Type B pancreatic cell (in vitro differentiated cells): ENCODE measurements around the gene ARHGAP8. TPM values are rescaled to one million over a fixed set of nuclear protein-coding genes. Genes with fewer than 3 reads are reported as not detected.

Experiments
- DNase-seq: peaks from one replicate; pipeline ENCODE4 v3.0.0; 2021; ENCODE audit warnings: mixed read lengths; ENCODE audit not compliant: unreplicated experiment; ENCODE audit errors: extremely low spot score
- H3K27ac Mint-ChIP-seq: 2 replicates; pipeline ENCODE4 v1.8.0; 2021; ENCODE audit warnings: mild to moderate bottlenecking, mixed read lengths
- H3K27me3 Mint-ChIP-seq: 2 replicates; pipeline ENCODE4 v1.8.0; 2021; ENCODE audit warnings: mixed read lengths
- H3K36me3 Mint-ChIP-seq: 2 replicates; pipeline ENCODE4 v1.8.0; 2021; ENCODE audit warnings: mixed read lengths
- H3K4me1 Mint-ChIP-seq: one replicate; pipeline ENCODE4 v1.8.0; 2021; ENCODE audit warnings: mixed read lengths; ENCODE audit not compliant: unreplicated experiment
- H3K4me3 Mint-ChIP-seq: 2 replicates; pipeline ENCODE4 v1.8.0; 2021; ENCODE audit warnings: mild to moderate bottlenecking, mixed read lengths
- H3K9me3 Mint-ChIP-seq: 2 replicates; pipeline ENCODE4 v1.8.0; 2021; ENCODE audit warnings: mixed read lengths
- CTCF ChIP-seq: fragments of 200-600 bp; sonication (generic); conservative IDR thresholded peaks from 2 replicates; pipeline ENCODE4 v1.5.0; 2021; ENCODE audit warnings: antibody characterized with exemption, mild to moderate bottlenecking
- total RNA-seq: library from RNA; stranded (reverse); gene quantifications from 2 replicates; pipeline ENCODE4 v1.2.1, GENCODE V29; 2021; ENCODE audit warnings: low replicate concordance

The ARHGAP8 gene
- total RNA-seq, 1 donor from 2014 or later, result 18.0 TPM

- no peak overlapping the region for H3K27ac Mint-ChIP-seq
- TF ChIP-seq CTCF, result no peak
- peaks cover under 1% of the 10 kb centered on the region for H3K4me1 Mint-ChIP-seq
- no peak overlapping the region for H3K4me3 Mint-ChIP-seq
- no peaks in the 10 kb centered on the region for H3K27me3 Mint-ChIP-seq
- no peak for DNase-seq
- H3K36me3 Mint-ChIP-seq, result no peaks in the 10 kb centered on the region
- no peaks in the 10 kb centered on the region for H3K9me3 Mint-ChIP-seq
Measured at GRCh38 chr22:44827666-44828190, 75.4 kb downstream of the ARHGAP8 start.

DNA sequence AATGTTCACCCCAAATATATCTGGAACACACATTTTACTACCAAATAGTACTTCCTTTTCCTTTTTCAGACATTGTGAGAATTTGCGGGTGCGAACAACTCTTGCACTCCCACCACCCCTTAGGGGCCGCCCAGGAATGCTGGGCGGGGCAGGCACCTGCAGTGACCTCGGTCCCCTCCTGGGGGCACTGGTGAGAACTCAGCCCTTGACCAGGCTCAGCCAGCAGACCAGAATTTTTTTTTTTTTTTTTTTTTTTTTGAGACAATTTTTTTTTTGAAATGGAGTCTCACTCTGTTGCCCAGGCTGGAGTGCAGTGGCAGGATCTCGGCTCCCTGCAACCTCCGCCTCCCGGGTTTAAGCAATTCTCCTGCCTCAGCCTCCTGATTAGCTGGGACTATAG is 75.8 kb downstream of the ARHGAP8 start:
- DNase-seq, result no peak
- H3K27me3 Mint-ChIP-seq, result no peaks in the 10 kb centered on the region
- no peaks in the 10 kb centered on the region for H3K9me3 Mint-ChIP-seq
- no peak overlapping the region for H3K27ac Mint-ChIP-seq
- no peaks in the 10 kb centered on the region for H3K4me1 Mint-ChIP-seq
- peak; percentile 70 for TF ChIP-seq CTCF
- H3K36me3 Mint-ChIP-seq, result peaks cover 2% of the 10 kb centered on the region
- H3K4me3 Mint-ChIP-seq, result no peak overlapping the region

DNA sequence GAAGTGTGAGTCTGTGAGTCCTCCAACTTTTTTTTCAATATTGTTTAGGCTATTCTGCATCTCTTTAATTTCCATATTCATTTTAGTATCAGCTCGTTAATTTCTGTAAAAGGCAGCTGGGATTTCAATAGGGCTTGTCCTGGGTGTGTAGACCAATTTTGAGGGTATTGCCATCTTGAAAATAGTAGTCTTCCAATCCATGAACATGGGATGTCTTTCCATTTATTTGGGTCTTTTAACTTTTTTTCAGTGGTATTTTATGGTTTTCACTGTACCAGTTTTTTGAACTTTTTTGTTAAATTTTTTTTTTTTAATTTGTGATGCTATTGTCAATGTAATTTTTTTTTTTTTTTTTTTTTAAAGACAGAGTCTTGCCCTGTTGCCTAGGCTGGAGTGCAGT is 79.5 kb downstream of the ARHGAP8 start:
- H3K4me3 Mint-ChIP-seq, result no peak overlapping the region
- H3K36me3 Mint-ChIP-seq, result peaks cover 6% of the 10 kb centered on the region

DNA sequence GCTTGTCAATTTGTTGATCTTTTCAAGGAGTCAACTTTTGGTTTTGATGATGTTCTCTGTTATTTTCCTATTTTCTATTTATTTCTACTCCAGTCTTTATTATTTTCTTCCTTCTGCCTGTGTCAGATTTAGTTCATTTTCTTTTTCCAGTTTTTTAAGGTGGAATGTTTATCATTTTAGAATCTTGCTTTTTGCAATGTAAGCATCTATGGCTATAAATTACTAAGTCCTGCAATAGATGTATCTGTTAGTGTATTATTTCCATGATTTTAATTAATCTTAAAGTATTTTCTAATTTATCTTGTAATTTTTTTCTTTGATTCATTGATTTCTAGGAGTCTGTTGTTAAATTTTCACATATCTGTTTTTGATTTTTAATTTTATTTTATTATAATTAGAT is 81.7 kb downstream of the ARHGAP8 start:
- no peaks in the 10 kb centered on the region for H3K27me3 Mint-ChIP-seq
- peaks cover 6% of the 10 kb centered on the region for H3K36me3 Mint-ChIP-seq
- no peak overlapping the region for H3K4me3 Mint-ChIP-seq
- H3K9me3 Mint-ChIP-seq, result no peaks in the 10 kb centered on the region
- no peak for TF ChIP-seq CTCF
- no peaks in the 10 kb centered on the region for H3K4me1 Mint-ChIP-seq
- H3K27ac Mint-ChIP-seq, result no peak overlapping the region
- no peak for DNase-seq

More for the DNA sequence above, 79.5 kb downstream of the ARHGAP8 start:
- no peaks in the 10 kb centered on the region for H3K4me1 Mint-ChIP-seq
- no peak for DNase-seq
- TF ChIP-seq CTCF, result no peak
- H3K27ac Mint-ChIP-seq, result no peak overlapping the region
- H3K27me3 Mint-ChIP-seq, result no peaks in the 10 kb centered on the region
- no peaks in the 10 kb centered on the region for H3K9me3 Mint-ChIP-seq

- Mint-ChIP-seq H3K27me3 (no peaks in the 10 kb centered on the region), H3K27ac (no peak overlapping the region), H3K4me3 (no peak overlapping the region), H3K9me3 (no peaks in the 10 kb centered on the region), H3K4me1 (no peaks in the 10 kb centered on the region), H3K36me3 (peaks cover 6% of the 10 kb centered on the region)
- no peak for TF ChIP-seq CTCF
- no peak for DNase-seq
Measured at GRCh38 chr22:44837481-44837880, 85.1 kb downstream of the ARHGAP8 start.
